Endometrial microvascular endothelial cells (primary cell): Measurements from ENCODE around the gene SPACA7. TPM values are rescaled to one million over a fixed set of nuclear protein-coding genes. Genes with fewer than 3 reads are reported as not detected.

Experiments used
- in situ Hi-C: cut with HindIII; loops from 2 replicates; pipeline ENCODE4 v1.10.0; 2017; ENCODE audit warnings: low sequenced_read_pairs, low pct_unique_long_range_greater_than_20kb; ENCODE audit errors: inconsistent ontology term
- total RNA-seq: library from RNA; depleted of rRNA; stranded (reverse); fragments of >200 nt; gene quantifications from one replicate; pipeline ENCODE4 v1.2.3, GENCODE V29; 2015; ENCODE audit errors: inconsistent ontology term

SPACA7 gene
- total RNA-seq, 1 donor from 2014 or later, result not detected

GRCh38 chr13:112454648-112455334, 78.6 kb downstream of the SPACA7 start:
- in situ Hi-C loops, result no loop called here

- in situ Hi-C loops, result no loop called here
Measured at GRCh38 chr13:112455476-112456059, 79.4 kb downstream of the SPACA7 start.

- in situ Hi-C loops, result no loop called here
Measured at GRCh38 chr13:112456138-112457056, 80.2 kb downstream of the SPACA7 start.

GRCh38 chr13:112457081-112457480, 80.9 kb downstream of the SPACA7 start:
- in situ Hi-C loops, result no loop called here

- in situ Hi-C loops, result no loop called here
Measured at GRCh38 chr13:112457485-112457884, 81.3 kb downstream of the SPACA7 start.

GRCh38 chr13:112462408-112462807, 86.3 kb downstream of the SPACA7 start:
- in situ Hi-C loops, result no loop called here

GRCh38 chr13:112464720-112465119, 88.6 kb downstream of the SPACA7 start:
- in situ Hi-C loops, result no loop called here

- in situ Hi-C loops, result no loop called here
Measured at GRCh38 chr13:112465251-112466131, 89.3 kb downstream of the SPACA7 start.

GRCh38 chr13:112466132-112467058, 90.2 kb downstream of the SPACA7 start:
- in situ Hi-C loops, result no loop called here

GRCh38 chr13:112467236-112467635, 91.1 kb downstream of the SPACA7 start:
- in situ Hi-C loops, result no loop called here

- in situ Hi-C loops, result no loop called here
Measured at GRCh38 chr13:112468069-112468468, 91.9 kb downstream of the SPACA7 start.

- in situ Hi-C loops, result no loop called here
Measured at GRCh38 chr13:112469071-112469745, 93.1 kb downstream of the SPACA7 start.

- in situ Hi-C loops, result no loop called here
Measured at GRCh38 chr13:112473818-112474217, 97.7 kb downstream of the SPACA7 start.

GRCh38 chr13:112474869-112475268, 98.7 kb downstream of the SPACA7 start:
- in situ Hi-C loops, result no loop called here

GRCh38 chr13:112475889-112476288, 99.7 kb downstream of the SPACA7 start:
- in situ Hi-C loops, result no loop called here

- in situ Hi-C loops, result no loop called here
Measured at GRCh38 chr13:112477070-112477619, 101.0 kb downstream of the SPACA7 start.

- in situ Hi-C loops, result no loop called here
Measured at GRCh38 chr13:112479389-112479788, 103.2 kb downstream of the SPACA7 start.
